RWPE1 (cell line): Measurements from ENCODE around the gene PRPF8.

ENCODE experiments used
- CTCF ChIA-PET: fragments of 350-600 bp; sonication (Branson Sonifier 250); formaldehyde crosslinking; extraction: SDS; loops from one replicate; lab custom pipeline; 2021; lab: Yijun Ruan, JAX
- POLR2A ChIA-PET: fragments of 400-600 bp; formaldehyde crosslinking; extraction: SDS; loops from one replicate; lab custom pipeline; 2020; ENCODE audit warnings: antibody characterized with exemption; ENCODE audit not compliant: low non-redundant PET; lab: Yijun Ruan, JAX
- DNase-seq: peaks from one replicate; pipeline ENCODE4 v3.0.0; 2012; ENCODE audit warnings: low spot score
- H3K27ac ChIP-seq: fragments of 450-650 bp; 2 replicates; pipeline ENCODE4 v1.5.1; 2017
- CTCF ChIP-seq: fragments of 450-650 bp; conservative IDR thresholded peaks from 2 replicates; pipeline ENCODE4 v1.5.1; 2017; ENCODE audit warnings: low read depth, mild to moderate bottlenecking

The PRPF8 gene

DNA sequence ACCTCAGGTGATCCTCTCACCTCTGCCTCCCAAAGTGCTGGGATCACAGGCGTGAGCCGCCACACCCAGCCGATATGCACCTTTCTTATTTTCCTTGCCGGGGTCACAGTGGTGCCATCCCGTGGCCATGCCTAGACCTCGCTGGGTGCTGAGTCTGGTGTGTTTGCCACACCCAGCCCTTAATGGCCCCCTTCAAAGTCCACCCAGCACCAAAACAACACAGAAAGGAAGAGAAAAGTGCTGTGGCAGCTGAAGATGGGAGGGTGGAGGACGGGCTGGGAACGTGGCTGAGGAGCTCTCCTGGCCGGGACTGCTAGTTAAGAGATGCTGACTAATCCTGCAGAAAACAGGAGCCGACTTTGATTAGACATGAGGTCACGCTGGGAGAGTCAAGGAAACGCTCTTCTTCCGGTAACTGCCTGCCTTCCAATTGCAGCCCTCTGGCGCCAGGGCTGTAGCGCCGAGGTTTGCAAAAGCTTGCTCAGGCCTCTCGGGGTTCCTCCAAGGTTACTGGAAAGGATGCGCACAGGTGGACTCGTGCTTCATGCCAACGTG is 67.0 kb downstream of the PRPF8 start:
- TF ChIP-seq CTCF = no peak
- peak overlapping the region; percentile 25 for H3K27ac ChIP-seq
- CTCF ChIA-PET = interaction anchor here (1.5 to 2.3 kb wide), 2 partner anchors 12 to 43 kb away, joined by 6 to 9 read pairs; no protein-coding TSS in a partner anchor
- POLR2A ChIA-PET = no interaction called here
- DNase-seq = peak; percentile 49

- H3K27ac ChIP-seq = no peak overlapping the region
- ChIA-PET CTCF (interaction anchor here (0.7 to 2.3 kb wide), 2 partner anchors 18 to 42 kb away, joined by 3 to 11 read pairs; no protein-coding TSS in a partner anchor), POLR2A (no interaction called here)
- no peak for TF ChIP-seq CTCF
- no peak for DNase-seq
These were observed 68.6 kb downstream of the PRPF8 start for GRCh38 chr17:1616101-1616500.

- no peak overlapping the region for H3K27ac ChIP-seq
- ChIA-PET POLR2A (no interaction called here), CTCF (no interaction called here)
- no peak for DNase-seq
- TF ChIP-seq CTCF = no peak
These were observed 72.3 kb downstream of the PRPF8 start for GRCh38 chr17:1612400-1612799.

GRCh38 chr17:1611715-1612114 is 73.0 kb downstream of the PRPF8 start:
- H3K27ac ChIP-seq = 0 out of 2 replicates have a peak overlapping the region, but pooled peaks have one; percentile 21
- no peak for DNase-seq
- no peak for TF ChIP-seq CTCF
- ChIA-PET CTCF (interaction anchor here (0.6 kb wide), 1 partner anchor 352 kb away, joined by 3 read pairs; no protein-coding TSS in a partner anchor), POLR2A (no interaction called here)

GRCh38 chr17:1608676-1609075 is 76.0 kb downstream of the PRPF8 start:
- CTCF ChIA-PET = interaction anchor here (1.2 kb wide), 1 partner anchor 34 kb away, joined by 4 read pairs; no protein-coding TSS in a partner anchor
- TF ChIP-seq CTCF = no peak
- H3K27ac ChIP-seq = no peak overlapping the region
- POLR2A ChIA-PET = no interaction called here
- no peak for DNase-seq

DNA sequence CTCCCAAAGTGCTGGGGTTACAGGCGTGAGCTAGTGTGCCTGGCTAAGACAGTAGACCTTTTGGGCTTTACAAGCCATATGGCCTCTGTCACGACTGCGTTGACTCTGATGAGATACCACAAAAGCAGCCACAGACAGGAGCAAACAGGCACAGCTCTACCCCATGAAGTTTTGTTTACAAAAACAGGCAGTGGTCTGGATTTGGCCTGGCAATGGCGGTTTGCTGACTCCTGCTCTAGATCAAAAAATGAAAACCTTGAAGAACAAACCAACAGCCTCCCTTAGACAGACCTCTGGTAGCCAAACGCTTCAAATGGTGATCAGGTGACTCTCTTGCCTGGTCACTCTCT is 76.7 kb downstream of the PRPF8 start:
- CTCF ChIA-PET = interaction anchor here (1.2 kb wide), 1 partner anchor 34 kb away, joined by 4 read pairs; no protein-coding TSS in a partner anchor
- H3K27ac ChIP-seq = peak overlapping the region; percentile 29; the same call in 1 of the 2 replicates
- DNase-seq = no peak

More for the DNA sequence above, 76.7 kb downstream of the PRPF8 start:
- POLR2A ChIA-PET = interaction anchor here (0.5 kb wide), 1 partner anchor 1999 kb away, joined by 3 read pairs; no protein-coding TSS in a partner anchor
- no peak for TF ChIP-seq CTCF
